GM12878 (cell line): Measurements from ENCODE around the gene ZNF680. TPM values are rescaled to one million over a fixed set of nuclear protein-coding genes. Genes with fewer than 3 reads are reported as not detected.

ENCODE experiments used
- ATAC-seq: fragments of 200-7000 bp; cut with Tn5 transposase; 3 replicates; pipeline ENCODE4 v1.9.1; 2020; ENCODE audit warnings: mild to moderate bottlenecking, moderate library complexity
- BruUV-seq: library from RNA; stranded (reverse); fragments of 400-500 nt; replicated peaks from 2 replicates; lab custom pipeline; 2021; lab: Mats Ljungman, UMichigan
- CTCF ChIA-PET: fragments of 300-600 bp; sonication (Branson Sonifier 250); formaldehyde crosslinking; extraction: SDS; loops from one replicate; lab custom pipeline; 2021; ENCODE audit warnings: inconsistent platforms; lab: Yijun Ruan, JAX
- POLR2A ChIA-PET: fragments of 350-600 bp; formaldehyde crosslinking; extraction: SDS; loops from one replicate; lab custom pipeline; 2021; ENCODE audit warnings: inconsistent platforms; lab: Charles Lee
- RAD21 ChIA-PET: fragments of 300-600 bp; sonication (Branson Sonifier 250); formaldehyde crosslinking; loops from one replicate; lab custom pipeline; 2023; ENCODE audit warnings: antibody characterized with exemption; ENCODE audit not compliant: unreplicated experiment; lab: Charles Lee
- SMC1A ChIA-PET: fragments of 300-600 bp; sonication (Branson Sonifier 250); formaldehyde crosslinking; loops from one replicate; lab custom pipeline; 2023; ENCODE audit not compliant: unreplicated experiment, uncharacterized antibody; lab: Charles Lee
- DNase-seq: peaks from one replicate; pipeline ENCODE4 v3.0.0-alpha.2; 2011; ENCODE audit warnings: low read depth, low spot score
- FAIRE-seq: peaks from 3 replicates; lab custom pipeline; 2011; peaks lifted over from hg19 to GRCh38; lab: Jason Lieb, UNC
- H2AFZ ChIP-seq: 2 replicates; pipeline ENCODE4 v1.6.0; 2011; ENCODE audit warnings: low read depth, low read length, control low read depth; ENCODE audit not compliant: control insufficient read depth
- H3K27ac ChIP-seq: 2 replicates; pipeline ENCODE4 v1.5.1; 2011; ENCODE audit warnings: control low read depth; ENCODE audit not compliant: control insufficient read depth, insufficient read depth
- H3K27me3 ChIP-seq, 2 experiments: replicated peaks in 1 of 2; 2 replicates each; pipeline versions ENCODE4 v1.6.0 to v1.6.1; 2011; ENCODE audit warnings: low read length in 1 of 2; ENCODE audit not compliant: control insufficient read depth in 2 of 2, insufficient read depth in 2 of 2
- H3K36me3 ChIP-seq, 2 experiments: 2 replicates each; pipeline ENCODE4 v1.5.1; 2011; ENCODE audit warnings: low read length in 1 of 2; ENCODE audit not compliant: control insufficient read depth in 2 of 2, insufficient read depth in 2 of 2
- H3K4me1 ChIP-seq: 2 replicates; pipeline ENCODE4 v1.6.1; 2011; ENCODE audit warnings: mild to moderate bottlenecking, low read length, moderate library complexity, mixed read lengths; ENCODE audit not compliant: control insufficient read depth, insufficient read depth
- H3K4me2 ChIP-seq: 2 replicates; pipeline ENCODE4 v1.6.0; 2011; ENCODE audit warnings: control low read depth; ENCODE audit not compliant: control insufficient read depth, insufficient read depth
- H3K4me3 ChIP-seq: fragments of 200-600 bp; sonication (generic); 2 replicates; pipeline ENCODE4 v1.5.1; 2016
- H3K79me2 ChIP-seq: 2 replicates; pipeline ENCODE4 v1.6.0; 2011; ENCODE audit warnings: low read length; ENCODE audit not compliant: control insufficient read depth, insufficient read depth
- H3K9ac ChIP-seq: 2 replicates; pipeline ENCODE4 v1.8.0; 2011; ENCODE audit warnings: low read length, control low read depth, mixed read lengths; ENCODE audit not compliant: control insufficient read depth, insufficient read depth
- H3K9me3 ChIP-seq: replicated peaks from 3 replicates; pipeline ENCODE4 v1.5.1; 2011; ENCODE audit warnings: mild to moderate bottlenecking, low read length; ENCODE audit not compliant: control insufficient read depth, insufficient read depth
- H4K20me1 ChIP-seq: 2 replicates; pipeline ENCODE4 v1.6.0; 2011; ENCODE audit not compliant: control insufficient read depth, insufficient read depth
- BMI1 ChIP-seq: fragments of 450-650 bp; IDR thresholded peaks from 2 replicates; pipeline ENCODE4 v1.6.1; 2016; ENCODE audit warnings: mild to moderate bottlenecking, moderate library complexity, borderline replicate concordance
- CUX1 ChIP-seq: IDR thresholded peaks from 2 replicates; pipeline ENCODE4 v1.6.1; 2012; ENCODE audit warnings: improper control_type of control experiment, low read depth, low read length; ENCODE audit not compliant: insufficient replicate concordance
- HDGF ChIP-seq: fragments of 450-650 bp; IDR thresholded peaks from 2 replicates; pipeline ENCODE4 v1.6.1; 2016; ENCODE audit warnings: antibody characterized with exemption
- MYC ChIP-seq: IDR thresholded peaks from 2 replicates; pipeline ENCODE4 v1.6.1; 2011; ENCODE audit warnings: mild to moderate bottlenecking, low read length, moderate library complexity, inconsistent platforms; ENCODE audit not compliant: insufficient read depth, insufficient replicate concordance, insufficient read length, severe bottlenecking
- SMAD1 ChIP-seq: fragments of 450-650 bp; IDR thresholded peaks from 2 replicates; pipeline ENCODE4 v1.6.1; 2018; ENCODE audit warnings: mild to moderate bottlenecking, low read depth; ENCODE audit not compliant: partially characterized antibody
- SRF ChIP-seq, 2 experiments: IDR thresholded peaks; 2 replicates each; pipeline ENCODE4 v1.6.1; 2011; ENCODE audit warnings: low read depth in 2 of 2, low read length in 2 of 2, mild to moderate bottlenecking in 1 of 2, moderate library complexity in 1 of 2
- STAT3 ChIP-seq: IDR thresholded peaks from 2 replicates; pipeline ENCODE4 v1.6.1; 2011; ENCODE audit warnings: low read depth, low read length, improper control_type of control experiment
- SUZ12 ChIP-seq: fragments of 200-600 bp; sonication (generic); IDR thresholded peaks from one replicate; pipeline ENCODE4 v1.6.1; 2018; ENCODE audit warnings: antibody characterized with exemption, mild to moderate bottlenecking; ENCODE audit not compliant: unreplicated experiment
- ZBED1 ChIP-seq: IDR thresholded peaks from 2 replicates; pipeline ENCODE4 v1.6.1; 2016; ENCODE audit warnings: borderline replicate concordance
- ZNF592 ChIP-seq: fragments of 450-650 bp; IDR thresholded peaks from 2 replicates; pipeline ENCODE4 v1.6.1; 2017; ENCODE audit warnings: mild to moderate bottlenecking, moderate library complexity
- WGBS: methylation state at CpG from one replicate; pipeline ENCODE4 v1.1.6; 2016; ENCODE audit warnings: low lambda C conversion rate; ENCODE audit not compliant: insufficient replicate concordance, insufficient coverage; ENCODE audit errors: missing lambda C conversion rate; 5-methylcytosine and 5-hydroxymethylcytosine counted together
- in situ Hi-C: fragments of 300-500 bp; cut with MboI; formaldehyde crosslinking; loops from 9 replicates; pipeline ENCODE4 v1.14.3; 2018; ENCODE audit warnings: mixed read lengths
- intact Hi-C: fragments of 100-400 bp; cut with micrococcal nuclease; formaldehyde crosslinking; loops from one replicate; pipeline ENCODE4 v1.14.2; 2022; ENCODE audit not compliant: unreplicated experiment
- polyA plus RNA-seq, 11 experiments: library from polyadenylated mRNA; depleted of rRNA in 4 of 11; unstranded in 6 of 11; stranded (reverse) in 5 of 11; fragments of >200 nt; fragmentation: Nextera tagmentation in 4 of 11; fragmentation: Illumina TruSeq in 1 of 11; extraction: Ambion mirVana in 4 of 11; extraction: Trizol in 1 of 11; gene quantifications; 1 replicate in 1 of 11; 2 replicates in 10 of 11; pipeline versions ENCODE4 v1.2.1 to v1.2.3, GENCODE V29; 2011 to 2016; ENCODE audit warnings: inconsistent platforms in 2 of 11, missing spikeins in 2 of 11, low read depth in 1 of 11
- total RNA-seq, 4 experiments: library from RNA; depleted of rRNA in 3 of 4; stranded (reverse); fragments of >200 nt in 3 of 4; fragmentation: Illumina TruSeq in 1 of 4; extraction: Trizol in 1 of 4; gene quantifications; 2 replicates each; pipeline versions ENCODE4 v1.2.1 to v1.2.3, GENCODE V29; 2013 to 2021
- TF ChIP-seq, protein P1 (sequence below): fragments of 450-650 bp; IDR thresholded peaks from 2 replicates; pipeline ENCODE4 v1.6.1; 2016; ENCODE audit warnings: mild to moderate bottlenecking
- TF ChIP-seq, protein P2 (sequence below): IDR thresholded peaks from 2 replicates; pipeline ENCODE4 v1.6.1; 2011; ENCODE audit warnings: borderline replicate concordance, low read depth, mild to moderate bottlenecking, moderate library complexity, mixed read lengths, low read length; ENCODE audit not compliant: insufficient read depth; ENCODE audit errors: extremely low read length

ZNF680 gene
- total and polyA plus RNA-seq, 10 of the 15 experiments (the other 5 are each of a cell fraction or from before 2014, with no cell fraction given): 5.0 to 13.6 (median 7.8) TPM

- Histone ChIP-seq H3K36me3 (no peaks in the 10 kb centered on the region), H3K4me1 (no peaks in the 10 kb centered on the region), H3K27me3 (no peaks in the 10 kb centered on the region), H2AFZ (no peak overlapping the region), H3K4me3 (no peak overlapping the region), H3K9ac (no peak overlapping the region), H3K27ac (no peak overlapping the region), H3K9me3 (no peaks in the 10 kb centered on the region; the same call in 2 of the 3 replicates), H3K4me2 (no peak overlapping the region), H4K20me1 (no peaks in the 10 kb centered on the region), H3K79me2 (no peaks in the 10 kb centered on the region)
- in situ Hi-C loops: no loop called here
- BruUV-seq: no TSS peak
- ChIA-PET RAD21 (no interaction called here), POLR2A (no interaction called here), CTCF (no interaction called here), SMC1A (interaction anchor here (0.7 to 0.8 kb wide), 2 partner anchors 36 to 365 kb away, joined by 3 read pairs; no protein-coding TSS in a partner anchor)
- intact Hi-C loops: no loop called here
- no peak for DNase-seq
- FAIRE-seq: no peak
- 7% methylated on average over 2 of the region's 2 CpGs for WGBS
- no peak for ATAC-seq
- TF ChIP-seq HDGF: no peak
- no peak for TF ChIP-seq SUZ12
- TF ChIP-seq ZNF592: no peak
- no peak for TF ChIP-seq STAT3
- TF ChIP-seq CUX1: no peak
- no peak for TF ChIP-seq SRF (IDR thresholded peaks at IDR 0.05; ENCODE audit: low read depth in 2 of 2, low read length in 2 of 2)
- TF ChIP-seq BMI1: no peak
- no peak for TF ChIP-seq SMAD1
- no peak for TF ChIP-seq ZBED1
- no peak for TF ChIP-seq MYC
- TF ChIP-seq, protein P1, sequence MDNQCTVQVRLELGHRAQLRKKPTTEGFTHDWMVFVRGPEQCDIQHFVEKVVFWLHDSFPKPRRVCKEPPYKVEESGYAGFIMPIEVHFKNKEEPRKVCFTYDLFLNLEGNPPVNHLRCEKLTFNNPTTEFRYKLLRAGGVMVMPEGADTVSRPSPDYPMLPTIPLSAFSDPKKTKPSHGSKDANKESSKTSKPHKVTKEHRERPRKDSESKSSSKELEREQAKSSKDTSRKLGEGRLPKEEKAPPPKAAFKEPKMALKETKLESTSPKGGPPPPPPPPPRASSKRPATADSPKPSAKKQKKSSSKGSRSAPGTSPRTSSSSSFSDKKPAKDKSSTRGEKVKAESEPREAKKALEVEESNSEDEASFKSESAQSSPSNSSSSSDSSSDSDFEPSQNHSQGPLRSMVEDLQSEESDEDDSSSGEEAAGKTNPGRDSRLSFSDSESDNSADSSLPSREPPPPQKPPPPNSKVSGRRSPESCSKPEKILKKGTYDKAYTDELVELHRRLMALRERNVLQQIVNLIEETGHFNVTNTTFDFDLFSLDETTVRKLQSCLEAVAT: no peak
- TF ChIP-seq, protein P2, sequence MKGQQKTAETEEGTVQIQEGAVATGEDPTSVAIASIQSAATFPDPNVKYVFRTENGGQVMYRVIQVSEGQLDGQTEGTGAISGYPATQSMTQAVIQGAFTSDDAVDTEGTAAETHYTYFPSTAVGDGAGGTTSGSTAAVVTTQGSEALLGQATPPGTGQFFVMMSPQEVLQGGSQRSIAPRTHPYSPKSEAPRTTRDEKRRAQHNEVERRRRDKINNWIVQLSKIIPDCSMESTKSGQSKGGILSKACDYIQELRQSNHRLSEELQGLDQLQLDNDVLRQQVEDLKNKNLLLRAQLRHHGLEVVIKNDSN: no peak
Observed at GRCh38 chr7:64581391-64581790, 18.5 kb upstream of the ZNF680 start.
